HG03280 (cell line): ENCODE measurements around the gene PRKCA.
A peak's percentile ranks its signal among the peaks of the same experiment; 100 is the strongest.

Experiments
- ATAC-seq: cut with Tn5 transposase; IDR thresholded peaks from one replicate; pipeline ENCODE4 v1.9.1; 2021; ENCODE audit warnings: mild to moderate bottlenecking, moderate library complexity; ENCODE audit not compliant: unreplicated experiment

Gene PRKCA

GRCh38 chr17:66531851-66532295 lies 229.5 kb downstream of the PRKCA start:
- no peak for ATAC-seq

GRCh38 chr17:66533572-66533971 lies 231.2 kb downstream of the PRKCA start:
- no peak for ATAC-seq

GRCh38 chr17:66533986-66534385 lies 231.6 kb downstream of the PRKCA start:
- no peak for ATAC-seq

GRCh38 chr17:66535611-66536010 lies 233.2 kb downstream of the PRKCA start:
- ATAC-seq, result no peak

GRCh38 chr17:66537502-66537901 lies 235.1 kb downstream of the PRKCA start:
- no peak for ATAC-seq

- ATAC-seq, result no peak
These were observed 236.4 kb downstream of the PRKCA start for GRCh38 chr17:66538776-66539175.

GRCh38 chr17:66540131-66540781 lies 237.8 kb downstream of the PRKCA start:
- no peak for ATAC-seq

GRCh38 chr17:66541461-66542128 lies 239.2 kb downstream of the PRKCA start:
- ATAC-seq, result peak; percentile 59

GRCh38 chr17:66542129-66542966 lies 239.9 kb downstream of the PRKCA start:
- ATAC-seq, result peak; percentile 97

- ATAC-seq, result no peak
These were observed 240.6 kb downstream of the PRKCA start for GRCh38 chr17:66542967-66543520.

GRCh38 chr17:66543526-66543925 lies 241.1 kb downstream of the PRKCA start:
- ATAC-seq, result no peak

GRCh38 chr17:66545918-66546317 lies 243.5 kb downstream of the PRKCA start:
- ATAC-seq, result no peak

GRCh38 chr17:66547151-66547865 lies 244.9 kb downstream of the PRKCA start:
- no peak for ATAC-seq

- no peak for ATAC-seq
These were observed 245.7 kb downstream of the PRKCA start for GRCh38 chr17:66548158-66548557.

- ATAC-seq, result no peak
These were observed 246.4 kb downstream of the PRKCA start for GRCh38 chr17:66548659-66549310.

GRCh38 chr17:66549311-66549704 lies 246.9 kb downstream of the PRKCA start:
- no peak for ATAC-seq

GRCh38 chr17:66549731-66550207 lies 247.4 kb downstream of the PRKCA start:
- no peak for ATAC-seq

GRCh38 chr17:66551839-66552238 lies 249.4 kb downstream of the PRKCA start:
- no peak for ATAC-seq

GRCh38 chr17:66552371-66552770 lies 250.0 kb downstream of the PRKCA start:
- ATAC-seq, result no peak

- ATAC-seq, result no peak
These were observed 253.2 kb downstream of the PRKCA start for GRCh38 chr17:66555605-66556004.
